Neural progenitor cell (in vitro differentiated cells): ENCODE results near the gene VOPP1.

ENCODE experiments used
- CTCF ChIP-seq: fragments of 200-600 bp; sonication (generic); IDR thresholded peaks from 2 replicates; pipeline ENCODE4 v1.5.1; 2017; ENCODE audit warnings: antibody characterized with exemption, mild to moderate bottlenecking
- EZH2 ChIP-seq: fragments of 200-600 bp; sonication (generic); IDR thresholded peaks from 2 replicates; pipeline ENCODE4 v1.6.1; 2017; ENCODE audit warnings: antibody characterized with exemption, mild to moderate bottlenecking, moderate library complexity

- no peak for TF ChIP-seq CTCF
- no peak for TF ChIP-seq EZH2
Measured at GRCh38 chr7:55533050-55533728, 39.1 kb downstream of the VOPP1 start.
